ENCODE results near the gene GLIPR1L1.

The GLIPR1L1 gene

GRCh38 chr12:75334384-75335030 lies at the start of gene GLIPR1L1:
GLIPR1L1 (plus strand) TSS chr12:75334670; CDS start chr12:75334729, 59 bp downstream.
- peak; percentile 82 for DNase-seq

GRCh38 chr12:75288860-75289259 lies 45.6 kb upstream of the GLIPR1L1 start:
- DNase-seq = no peak

GRCh38 chr12:75289753-75290152 lies 44.7 kb upstream of the GLIPR1L1 start:
- no peak for DNase-seq

GRCh38 chr12:75291014-75291413 lies 43.5 kb upstream of the GLIPR1L1 start:
- DNase-seq = no peak

- DNase-seq = no peak
Observed at GRCh38 chr12:75294336-75294735, 40.1 kb upstream of the GLIPR1L1 start.

GRCh38 chr12:75294797-75295196 lies 39.7 kb upstream of the GLIPR1L1 start:
- no peak for DNase-seq

- no peak for DNase-seq
Observed at GRCh38 chr12:75302225-75302624, 32.2 kb upstream of the GLIPR1L1 start.

GRCh38 chr12:75302781-75303180 lies 31.7 kb upstream of the GLIPR1L1 start:
- no peak for DNase-seq

GRCh38 chr12:75305412-75306332 lies 28.8 kb upstream of the GLIPR1L1 start:
- DNase-seq = no peak

GRCh38 chr12:75308279-75308678 lies 26.2 kb upstream of the GLIPR1L1 start:
- no peak for DNase-seq

GRCh38 chr12:75311369-75311768 lies 23.1 kb upstream of the GLIPR1L1 start:
- DNase-seq = no peak

- no peak for DNase-seq
Observed at GRCh38 chr12:75315518-75315917, 19.0 kb upstream of the GLIPR1L1 start.

- DNase-seq = no peak
Observed at GRCh38 chr12:75317784-75318183, 16.7 kb upstream of the GLIPR1L1 start.

- DNase-seq = no peak
Observed at GRCh38 chr12:75322464-75322863, 12.0 kb upstream of the GLIPR1L1 start.

GRCh38 chr12:75323663-75324062 lies 10.8 kb upstream of the GLIPR1L1 start:
- DNase-seq = no peak

- DNase-seq = no peak
Observed at GRCh38 chr12:75327642-75328041, 6.8 kb upstream of the GLIPR1L1 start.

- DNase-seq = peak; percentile 64
Observed at GRCh38 chr12:75329918-75330826, 4.3 kb upstream of the GLIPR1L1 start, which contains the start of gene CAPS2. CAPS2 (minus strand) TSS chr12:75330324; CDS start chr12:75326498, 3,826 bp downstream.

GRCh38 chr12:75337905-75338304 lies 3.4 kb downstream of the GLIPR1L1 start:
- DNase-seq = no peak

GRCh38 chr12:75341873-75342272 lies 7.4 kb downstream of the GLIPR1L1 start:
- no peak for DNase-seq

GRCh38 chr12:75345531-75345930 lies 11.1 kb downstream of the GLIPR1L1 start:
- DNase-seq = no peak

- DNase-seq = peak; percentile 8
Observed at GRCh38 chr12:75346215-75346614, 11.7 kb downstream of the GLIPR1L1 start.

- no peak for DNase-seq
Observed at GRCh38 chr12:75349946-75350345, 15.5 kb downstream of the GLIPR1L1 start.

GRCh38 chr12:75350413-75350812 lies 15.9 kb downstream of the GLIPR1L1 start:
- no peak for DNase-seq
